CD4-positive, alpha-beta T cell (primary cell): Measurements from ENCODE around the gene CISH. TPM values are rescaled to one million over a fixed set of nuclear protein-coding genes. Genes with fewer than 3 reads are reported as not detected.

Experiments
- ATAC-seq: fragments of 200-7000 bp; cut with Tn5 transposase; one replicate; pipeline ENCODE4 v1.10.0; 2022; ENCODE audit warnings: mild to moderate bottlenecking; ENCODE audit not compliant: poor library complexity
- CTCF ChIA-PET: fragments of 350-600 bp; sonication (Branson Sonifier 250); formaldehyde crosslinking; loops from one replicate; lab custom pipeline; 2021; ENCODE audit warnings: antibody characterized with exemption, inconsistent platforms; lab: Charles Lee
- POLR2A ChIA-PET: fragments of 350-600 bp; sonication (Branson Sonifier 250); formaldehyde crosslinking; loops from one replicate; lab custom pipeline; 2021; ENCODE audit warnings: antibody characterized with exemption, inconsistent platforms; lab: Charles Lee
- DNase-seq, 14 experiments: peaks; one replicate each; pipeline ENCODE4 v3.0.0-alpha.2; 2013 to 2020; ENCODE audit warnings: mixed read lengths in 2 of 14
- H3K27ac ChIP-seq, 2 donors: one replicate each; pipeline versions ENCODE4 v1.5.1 to v1.7.0; 2013; ENCODE audit warnings: low read length in 2 of 2, low read depth in 1 of 2, mild to moderate bottlenecking in 1 of 2
- H3K27me3 ChIP-seq, 2 experiments: 1 replicate in 1 of 2; 2 replicates in 1 of 2; pipeline versions ENCODE4 v1.6.1 to v1.7.0; 2013; ENCODE audit warnings: low read length in 2 of 2, control low read depth in 1 of 2, mild to moderate bottlenecking in 1 of 2, moderate library complexity in 1 of 2; ENCODE audit not compliant: insufficient read depth in 2 of 2, control insufficient read depth in 1 of 2
- H3K36me3 ChIP-seq: one replicate; pipeline ENCODE4 v1.6.1; 2013; ENCODE audit warnings: low read length, control low read depth; ENCODE audit not compliant: insufficient read depth
- H3K4me1 ChIP-seq: one replicate; pipeline ENCODE4 v1.6.1; 2013; ENCODE audit warnings: low read length, control low read depth; ENCODE audit not compliant: insufficient read depth
- H3K4me3 ChIP-seq: one replicate; pipeline ENCODE4 v1.5.1; 2013; ENCODE audit warnings: mild to moderate bottlenecking, low read length, moderate library complexity
- H3K9me3 ChIP-seq, 2 experiments: 1 replicate in 1 of 2; 2 replicates in 1 of 2; pipeline versions ENCODE4 v1.6.1 to v1.7.0; 2013; ENCODE audit warnings: low read length in 2 of 2, mild to moderate bottlenecking in 2 of 2, control low read depth in 1 of 2, moderate library complexity in 1 of 2; ENCODE audit not compliant: control insufficient read depth in 1 of 2, insufficient read depth in 1 of 2
- H3K27ac Mint-ChIP-seq: one replicate; pipeline ENCODE4 v1.8.0; 2020; ENCODE audit warnings: mixed read lengths
- H3K27me3 Mint-ChIP-seq: one replicate; pipeline ENCODE4 v1.8.0; 2021; ENCODE audit warnings: mixed read lengths
- H3K36me3 Mint-ChIP-seq: one replicate; pipeline ENCODE4 v1.8.0; 2021; ENCODE audit warnings: low read depth, mixed read lengths
- H3K4me1 Mint-ChIP-seq: one replicate; pipeline ENCODE4 v1.8.0; 2021; ENCODE audit warnings: low read depth, mixed read lengths
- H3K4me3 Mint-ChIP-seq: one replicate; pipeline ENCODE4 v1.8.0; 2020; ENCODE audit warnings: mild to moderate bottlenecking, mixed read lengths
- H3K9me3 Mint-ChIP-seq: one replicate; pipeline ENCODE4 v1.8.0; 2020; ENCODE audit warnings: mixed read lengths
- intact Hi-C, 2 experiments: fragments of 100-400 bp; cut with DNase I in 1 of 2; cut with micrococcal nuclease in 1 of 2; formaldehyde crosslinking; loops; one replicate each; pipeline versions ENCODE4 v1.15.1 to v1.9.0; 2023 to 2025; cut with DNase I, micrococcal nuclease
- total RNA-seq, 174 experiments: library from RNA in 2 of 174; stranded (reverse) in 2 of 174; gene quantifications; one replicate each; pipeline ENCODE4 v1.2.3 and lab custom pipeline; 2021 to 2026
- TF ChIP-seq, protein P1 (sequence below): fragments of 200-600 bp; IDR thresholded peaks from one replicate; pipeline ENCODE4 v1.8.0; 2022; ENCODE audit warnings: antibody characterized with exemption, mild to moderate bottlenecking

CISH gene
- total RNA-seq, 2 experiments from 2014 or later: 3.5 to 3.7 TPM

DNA sequence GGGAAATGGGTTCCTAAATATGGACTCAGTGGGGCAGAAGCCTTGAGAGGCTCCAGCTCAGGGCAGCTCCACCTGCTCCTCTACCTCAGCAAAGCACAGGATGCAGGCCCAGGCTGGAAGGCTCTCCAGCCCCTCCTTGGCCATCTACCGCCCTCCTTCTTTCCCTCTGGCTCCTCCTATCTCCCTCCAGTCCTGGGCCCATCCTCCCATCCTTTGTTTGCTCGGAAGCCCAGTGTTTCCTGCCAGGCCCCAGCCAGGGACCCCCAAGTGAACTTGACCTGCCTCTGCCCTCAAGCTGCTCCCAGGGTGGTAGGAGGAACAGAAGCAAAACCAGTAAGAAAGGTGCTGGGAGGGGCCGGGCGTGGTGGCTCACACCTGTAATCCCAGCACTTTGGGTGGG is 25.4 kb upstream of the CISH start:
- no peaks in the 10 kb centered on the region for H3K27me3 ChIP-seq
- no peak overlapping the region for H3K27ac ChIP-seq
- TF ChIP-seq, protein P1, sequence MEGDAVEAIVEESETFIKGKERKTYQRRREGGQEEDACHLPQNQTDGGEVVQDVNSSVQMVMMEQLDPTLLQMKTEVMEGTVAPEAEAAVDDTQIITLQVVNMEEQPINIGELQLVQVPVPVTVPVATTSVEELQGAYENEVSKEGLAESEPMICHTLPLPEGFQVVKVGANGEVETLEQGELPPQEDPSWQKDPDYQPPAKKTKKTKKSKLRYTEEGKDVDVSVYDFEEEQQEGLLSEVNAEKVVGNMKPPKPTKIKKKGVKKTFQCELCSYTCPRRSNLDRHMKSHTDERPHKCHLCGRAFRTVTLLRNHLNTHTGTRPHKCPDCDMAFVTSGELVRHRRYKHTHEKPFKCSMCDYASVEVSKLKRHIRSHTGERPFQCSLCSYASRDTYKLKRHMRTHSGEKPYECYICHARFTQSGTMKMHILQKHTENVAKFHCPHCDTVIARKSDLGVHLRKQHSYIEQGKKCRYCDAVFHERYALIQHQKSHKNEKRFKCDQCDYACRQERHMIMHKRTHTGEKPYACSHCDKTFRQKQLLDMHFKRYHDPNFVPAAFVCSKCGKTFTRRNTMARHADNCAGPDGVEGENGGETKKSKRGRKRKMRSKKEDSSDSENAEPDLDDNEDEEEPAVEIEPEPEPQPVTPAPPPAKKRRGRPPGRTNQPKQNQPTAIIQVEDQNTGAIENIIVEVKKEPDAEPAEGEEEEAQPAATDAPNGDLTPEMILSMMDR: no peak
- no peak overlapping the region for H3K4me3 ChIP-seq
- no peak for DNase-seq
- Mint-ChIP-seq H3K9me3 (no peaks in the 10 kb centered on the region), H3K27ac (no peak overlapping the region), H3K4me3 (no peak overlapping the region), H3K27me3 (no peaks in the 10 kb centered on the region), H3K36me3 (peaks cover 54% of the 10 kb centered on the region), H3K4me1 (peaks cover 54% of the 10 kb centered on the region)
- ChIA-PET CTCF (no interaction called here), POLR2A (no interaction called here)
- no peaks in the 10 kb centered on the region for H3K9me3 ChIP-seq
- no peak for ATAC-seq
- peaks cover 63% of the 10 kb centered on the region for H3K4me1 ChIP-seq
- H3K36me3 ChIP-seq: peaks cover 47% of the 10 kb centered on the region
- intact Hi-C loops: loop anchor here in 1 of 2 experiments (5.0 kb wide), 1 partner anchor 790 kb away; no protein-coding TSS in a partner anchor

DNA sequence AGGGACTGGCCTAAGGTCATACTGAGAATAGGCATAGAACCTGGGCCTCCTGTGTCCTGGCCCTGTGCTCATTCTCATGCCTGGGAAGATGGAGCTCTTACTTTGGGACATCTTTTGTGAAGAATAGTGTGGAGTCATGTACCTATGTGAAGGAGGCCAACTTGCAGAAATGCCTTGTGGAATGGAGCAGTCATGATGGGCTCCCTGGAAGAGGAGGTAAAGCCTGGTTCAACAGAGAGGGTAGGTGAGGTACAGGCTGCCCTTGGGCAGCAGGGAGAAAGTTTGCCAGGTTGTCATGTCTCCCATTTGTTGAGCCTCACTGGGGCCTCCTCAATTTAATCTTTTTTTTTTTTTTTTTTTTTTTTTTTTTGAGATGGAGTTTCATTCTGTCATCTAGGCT is 23.5 kb upstream of the CISH start:
- Histone ChIP-seq H3K36me3 (peaks cover 30% of the 10 kb centered on the region), H3K9me3 (no peaks in the 10 kb centered on the region), H3K27me3 (no peaks in the 10 kb centered on the region), H3K4me1 (peaks cover 83% of the 10 kb centered on the region), H3K4me3 (no peak overlapping the region), H3K27ac (no peak overlapping the region)
- CTCF ChIA-PET: interaction anchor here (0.9 to 1.0 kb wide), 2 partner anchors 19 to 63 kb away, joined by 3 to 4 read pairs; no protein-coding TSS in a partner anchor
- TF ChIP-seq, protein P1: no peak
- peaks cover 41% of the 10 kb centered on the region for H3K36me3 Mint-ChIP-seq
- peak overlapping the region; percentile 66 for H3K27ac Mint-ChIP-seq
- POLR2A ChIA-PET: no interaction called here
- ATAC-seq (no peak), DNase-seq (no peak)
- H3K9me3 Mint-ChIP-seq: no peaks in the 10 kb centered on the region
- no peaks in the 10 kb centered on the region for H3K27me3 Mint-ChIP-seq
- intact Hi-C loops: loop anchor here in 1 of 2 experiments (5.0 kb wide), 1 partner anchor 788 kb away; no protein-coding TSS in a partner anchor
- H3K4me3 Mint-ChIP-seq: no peak overlapping the region
- H3K4me1 Mint-ChIP-seq: peaks cover 73% of the 10 kb centered on the region

DNA sequence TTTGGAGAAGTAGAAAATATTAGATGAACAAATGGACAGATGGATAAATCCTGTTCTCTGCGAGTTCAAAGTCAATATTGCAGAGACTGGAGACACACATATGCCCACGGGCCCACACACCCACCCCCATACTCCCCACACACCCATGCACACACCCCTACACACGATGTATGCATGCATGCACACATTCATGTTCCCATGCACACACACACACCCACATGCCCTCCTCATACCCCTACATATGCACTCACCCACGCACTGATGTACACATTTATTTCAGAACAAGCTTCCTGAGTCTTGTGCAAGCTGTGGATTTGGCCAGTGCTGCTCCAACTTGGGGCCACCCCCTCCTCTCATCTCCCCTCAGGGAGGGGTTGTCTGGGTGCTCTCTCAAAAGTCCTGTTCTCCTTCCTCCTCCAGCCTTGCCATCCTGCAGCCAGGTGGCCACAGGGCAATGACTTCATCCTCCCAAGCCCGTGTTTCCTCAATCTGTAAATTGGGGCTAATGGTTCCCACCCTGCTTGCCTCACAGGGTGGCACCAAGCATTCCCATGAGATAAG is 21.7 kb upstream of the CISH start:
- no peaks in the 10 kb centered on the region for H3K9me3 Mint-ChIP-seq
- Histone ChIP-seq H3K27me3 (no peaks in the 10 kb centered on the region), H3K4me3 (no peak overlapping the region), H3K27ac (no peak overlapping the region), H3K36me3 (peaks cover 25% of the 10 kb centered on the region), H3K4me1 (peaks cover 96% of the 10 kb centered on the region), H3K9me3 (no peaks in the 10 kb centered on the region)
- intact Hi-C loops: no loop called here
- TF ChIP-seq, protein P1: no peak
- H3K36me3 Mint-ChIP-seq: peaks cover 32% of the 10 kb centered on the region
- DNase-seq (no peak), ATAC-seq (no peak)
- H3K27ac Mint-ChIP-seq: peak overlapping the region; percentile 85
- H3K27me3 Mint-ChIP-seq: no peaks in the 10 kb centered on the region
- POLR2A ChIA-PET: no interaction called here
- H3K4me3 Mint-ChIP-seq: no peak overlapping the region
- CTCF ChIA-PET: interaction anchor here (1.4 kb wide), 1 partner anchor 17 kb away, joined by 7 read pairs; no protein-coding TSS in a partner anchor
- peaks cover 82% of the 10 kb centered on the region for H3K4me1 Mint-ChIP-seq
